Psoas muscle (tissue), 8 donors: ENCODE measurements around the gene CHN2. TPM values are rescaled to one million over a fixed set of nuclear protein-coding genes. Genes with fewer than 3 reads are reported as not detected.
"Not testable (repeated sequence)": the region's sequence is repeated elsewhere in the genome, so short reads cannot be mapped to it uniquely, and the experiment has no call there.

Experiments used
- ATAC-seq, 4 donors: fragments of 200-7000 bp; cut with Tn5 transposase; one replicate each; pipeline ENCODE4 v1.9.1; 2020; ENCODE audit warnings: moderate library complexity in 3 of 4, mild to moderate bottlenecking in 2 of 4
- DNase-seq, 2 donors: peaks; one replicate each; pipeline ENCODE4 v3.0.0-alpha.2; 2020
- H3K27ac ChIP-seq: fragments of 200-600 bp; one replicate; pipeline ENCODE4 v1.8.0; 2022
- H3K27me3 ChIP-seq, 3 donors: fragments of 200-600 bp in 1 of 3; one replicate each; pipeline versions ENCODE4 v1.6.1 to v1.8.0; 2013 to 2022; ENCODE audit warnings: low read length in 2 of 3, mild to moderate bottlenecking in 2 of 3, moderate library complexity in 1 of 3; ENCODE audit not compliant: insufficient read depth in 3 of 3
- H3K36me3 ChIP-seq, 2 donors: fragments of 200-600 bp in 1 of 2; one replicate each; pipeline versions ENCODE4 v1.6.1 to v1.8.0; 2013 to 2022; ENCODE audit warnings: low read depth in 1 of 2, mild to moderate bottlenecking in 1 of 2, moderate library complexity in 1 of 2; ENCODE audit not compliant: insufficient read depth in 1 of 2
- H3K4me1 ChIP-seq: fragments of 200-600 bp; one replicate; pipeline ENCODE4 v1.8.0; 2022
- H3K4me3 ChIP-seq: fragments of 200-600 bp; one replicate; pipeline ENCODE4 v1.8.0; 2022; ENCODE audit warnings: mild to moderate bottlenecking
- H3K9me3 ChIP-seq: fragments of 200-600 bp; one replicate; pipeline ENCODE4 v1.8.0; 2022
- WGBS, 3 donors: extraction: QIAGEN DNeasy Blood & Tissue Kit; methylation state at CpG; one replicate each; pipeline versions ENCODE4 v1.1.6 to v1.1.7; 2013; 5-methylcytosine and 5-hydroxymethylcytosine counted together
- intact Hi-C, 2 donors: fragments of 100-400 bp; cut with DNase I; formaldehyde crosslinking; loops; one replicate each; pipeline versions ENCODE4 v1.11.0 to v1.14.2; 2022
- polyA plus RNA-seq, 3 donors: library from polyadenylated mRNA; stranded (reverse); fragments of 200-250 nt; gene quantifications; one replicate each; pipeline ENCODE4 v1.2.3, GENCODE V29; 2013
- total RNA-seq, 4 donors: library from RNA; stranded (reverse); fragmentation: NEBNext Ultra II Directional in 2 of 4; extraction: Animal tissue kit (Norgen Biotek cat#: 25700) in 2 of 4; gene quantifications; one replicate each; pipeline versions ENCODE4 v1.2.1 to v1.2.4, GENCODE V29; 2021 to 2023
- TF ChIP-seq, protein P1 (sequence below): fragments of 200-600 bp; IDR thresholded peaks from one replicate; pipeline ENCODE4 v1.8.0; 2022; ENCODE audit warnings: antibody characterized with exemption
- donor health status: healthy with polysubstance abuse.
- donor health status: DM: no; HTN: no; CAD: no; lungs with moderate emphysema.
- donor health status: Bipolar disorder and iron deficiency.
- donor health status: healthy.
- donor health status: DM: yes; HTN: yes; CAD: no.
- donor health status: DM: no; HTN: no; CAD: no.
- donor health status: DM: no; HTN: no; CAD: no.
- donor health status: DM: yes; HTN: yes; CAD: no.

The CHN2 gene
- total and polyA plus RNA-seq, 7 donors, result 0.43 to 18.1 (median 2.3) TPM

DNA sequence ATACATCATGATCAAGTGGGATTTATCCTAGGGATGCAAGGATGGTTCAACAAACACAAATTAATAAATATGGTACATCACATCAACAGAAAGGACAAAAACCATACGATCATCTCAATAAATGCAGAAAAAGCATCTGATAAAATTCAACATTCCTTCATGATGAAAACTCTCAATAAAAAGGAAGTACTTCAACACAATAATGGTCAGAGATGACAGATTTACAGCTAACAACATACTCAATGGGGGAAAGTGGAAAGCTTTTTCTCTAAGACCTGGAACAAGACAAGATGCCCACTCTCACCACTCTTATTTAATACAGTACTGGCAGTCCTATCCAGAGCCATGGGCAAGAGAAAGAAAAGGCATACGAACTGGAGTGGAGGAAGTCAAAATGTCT is 329.2 kb downstream of the CHN2 start:
- DNase-seq (no peak), ATAC-seq (no peak)
- TF ChIP-seq, protein P1, sequence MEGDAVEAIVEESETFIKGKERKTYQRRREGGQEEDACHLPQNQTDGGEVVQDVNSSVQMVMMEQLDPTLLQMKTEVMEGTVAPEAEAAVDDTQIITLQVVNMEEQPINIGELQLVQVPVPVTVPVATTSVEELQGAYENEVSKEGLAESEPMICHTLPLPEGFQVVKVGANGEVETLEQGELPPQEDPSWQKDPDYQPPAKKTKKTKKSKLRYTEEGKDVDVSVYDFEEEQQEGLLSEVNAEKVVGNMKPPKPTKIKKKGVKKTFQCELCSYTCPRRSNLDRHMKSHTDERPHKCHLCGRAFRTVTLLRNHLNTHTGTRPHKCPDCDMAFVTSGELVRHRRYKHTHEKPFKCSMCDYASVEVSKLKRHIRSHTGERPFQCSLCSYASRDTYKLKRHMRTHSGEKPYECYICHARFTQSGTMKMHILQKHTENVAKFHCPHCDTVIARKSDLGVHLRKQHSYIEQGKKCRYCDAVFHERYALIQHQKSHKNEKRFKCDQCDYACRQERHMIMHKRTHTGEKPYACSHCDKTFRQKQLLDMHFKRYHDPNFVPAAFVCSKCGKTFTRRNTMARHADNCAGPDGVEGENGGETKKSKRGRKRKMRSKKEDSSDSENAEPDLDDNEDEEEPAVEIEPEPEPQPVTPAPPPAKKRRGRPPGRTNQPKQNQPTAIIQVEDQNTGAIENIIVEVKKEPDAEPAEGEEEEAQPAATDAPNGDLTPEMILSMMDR, result no peak
- H3K36me3 ChIP-seq, result no peaks in the 10 kb centered on the region
- H3K4me3 ChIP-seq, result no peak overlapping the region
- H3K27ac ChIP-seq, result no peak overlapping the region
- H3K4me1 ChIP-seq, result no peaks in the 10 kb centered on the region
- peaks cover 4% of the 10 kb centered on the region for H3K9me3 ChIP-seq
- H3K27me3 ChIP-seq, result no peaks in the 10 kb centered on the region
- 74 to 85% (median 78%) methylated on average over 2 of the region's 2 CpGs for WGBS, 3 donors
- intact Hi-C loops, result no loop called here

DNA sequence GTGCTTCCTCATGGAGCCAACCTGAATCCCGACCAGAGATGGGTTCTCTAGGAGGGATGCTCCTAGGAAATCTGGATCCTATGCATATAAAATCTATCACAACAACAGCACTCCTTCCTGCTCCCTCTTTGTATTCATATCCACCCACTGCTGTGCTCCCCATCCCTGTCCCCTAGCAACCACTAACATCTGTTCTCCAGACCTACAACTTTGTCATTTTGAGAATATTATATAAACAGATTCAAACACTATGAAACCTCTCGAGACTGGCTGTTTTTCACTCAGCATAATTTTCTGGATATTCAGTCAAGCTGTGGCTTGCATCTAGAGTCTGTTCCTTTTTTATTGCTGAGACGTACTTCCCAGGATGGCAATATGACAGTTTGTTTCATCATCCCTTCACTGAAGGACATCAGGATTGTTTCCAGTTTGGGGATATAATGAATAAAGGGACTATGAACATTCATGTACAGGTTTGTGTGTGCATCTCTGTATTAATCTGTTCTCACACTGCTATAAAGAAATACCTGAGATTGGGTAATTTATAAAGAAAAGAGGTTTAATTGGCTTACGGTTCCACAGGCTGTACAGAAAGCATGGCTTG is 333.0 kb downstream of the CHN2 start:
- no peaks in the 10 kb centered on the region for H3K36me3 ChIP-seq
- ATAC-seq (no peak), DNase-seq (no peak)
- H3K9me3 ChIP-seq, result no peaks in the 10 kb centered on the region
- H3K27me3 ChIP-seq, result no peaks in the 10 kb centered on the region
- H3K27ac ChIP-seq, result no peak overlapping the region
- WGBS, 3 donors, result 80 to 89% (median 85%) methylated on average over 4 of the region's 4 CpGs
- TF ChIP-seq, protein P1, result no peak
- intact Hi-C loops, result no loop called here
- no peaks in the 10 kb centered on the region for H3K4me1 ChIP-seq
- H3K4me3 ChIP-seq, result no peak overlapping the region

DNA sequence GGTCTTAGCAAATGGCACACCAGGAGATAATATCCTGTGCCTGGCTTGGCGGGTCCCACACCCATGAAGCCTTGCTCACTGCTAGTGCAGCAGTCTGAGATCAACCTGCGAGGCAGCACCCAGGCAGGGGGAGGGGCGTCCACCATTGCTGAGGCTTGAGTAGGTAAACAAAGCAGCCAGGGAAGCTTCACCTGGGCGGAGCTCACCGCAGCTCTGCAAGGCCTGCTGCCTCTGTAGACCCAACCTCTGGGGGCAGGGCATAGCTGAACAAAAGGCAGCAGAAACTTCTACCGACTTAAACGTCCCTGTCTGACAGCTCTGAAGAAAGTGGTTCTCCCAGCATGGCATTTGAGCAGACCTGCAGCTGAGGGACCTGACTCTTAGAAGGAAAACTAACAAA is 334.0 kb downstream of the CHN2 start:
- not testable (repeated sequence) for H3K36me3 ChIP-seq, H3K4me1 ChIP-seq
- WGBS, 3 donors, result 71 to 83% (median 76%) methylated on average over 7 of the region's 7 CpGs

More for the DNA sequence above, 334.0 kb downstream of the CHN2 start:
- H3K9me3 ChIP-seq, ATAC-seq, H3K27me3 ChIP-seq, H3K4me3 ChIP-seq, DNase-seq, intact Hi-C loops, H3K27ac ChIP-seq: not testable (repeated sequence)

Other genes with a start within 250 kb of the CHN2 start
- gene TRIL, start 236.4 kb upstream of the CHN2 start, total RNA-seq, result 1 to 10 TPM in 2 of 4 donors, under 1 TPM in 2; 0.54 to 3.2 (median 1.2) TPM
- gene TRIL, start 236.4 kb upstream of the CHN2 start, polyA plus RNA-seq, result under 1 TPM; 0.38 to 0.62 (median 0.48) TPM
- 10 to 100 TPM in 2 of 4 donors, 1 to 10 TPM in 2; 6.1 to 49.6 (median 16.8) TPM for gene CPVL, start 48.2 kb upstream of the CHN2 start, total RNA-seq
- 1 to 10 TPM; 1.6 to 5.5 (median 2.8) TPM for gene CPVL, start 48.2 kb upstream of the CHN2 start, polyA plus RNA-seq